HUDEP-2 (cell line): ENCODE data around the gene CEACAM8.
"Not testable (repeated sequence)": the region's sequence is repeated elsewhere in the genome, so short reads cannot be mapped to it uniquely, and the experiment has no call there.

Source experiments
- DNase-seq, 76 experiments: peaks; one replicate each; lab custom pipeline; 2025; ENCODE audit not compliant: unreplicated experiment in 76 of 76; lab: John Stamatoyannopoulos, UW

Gene CEACAM8

DNA sequence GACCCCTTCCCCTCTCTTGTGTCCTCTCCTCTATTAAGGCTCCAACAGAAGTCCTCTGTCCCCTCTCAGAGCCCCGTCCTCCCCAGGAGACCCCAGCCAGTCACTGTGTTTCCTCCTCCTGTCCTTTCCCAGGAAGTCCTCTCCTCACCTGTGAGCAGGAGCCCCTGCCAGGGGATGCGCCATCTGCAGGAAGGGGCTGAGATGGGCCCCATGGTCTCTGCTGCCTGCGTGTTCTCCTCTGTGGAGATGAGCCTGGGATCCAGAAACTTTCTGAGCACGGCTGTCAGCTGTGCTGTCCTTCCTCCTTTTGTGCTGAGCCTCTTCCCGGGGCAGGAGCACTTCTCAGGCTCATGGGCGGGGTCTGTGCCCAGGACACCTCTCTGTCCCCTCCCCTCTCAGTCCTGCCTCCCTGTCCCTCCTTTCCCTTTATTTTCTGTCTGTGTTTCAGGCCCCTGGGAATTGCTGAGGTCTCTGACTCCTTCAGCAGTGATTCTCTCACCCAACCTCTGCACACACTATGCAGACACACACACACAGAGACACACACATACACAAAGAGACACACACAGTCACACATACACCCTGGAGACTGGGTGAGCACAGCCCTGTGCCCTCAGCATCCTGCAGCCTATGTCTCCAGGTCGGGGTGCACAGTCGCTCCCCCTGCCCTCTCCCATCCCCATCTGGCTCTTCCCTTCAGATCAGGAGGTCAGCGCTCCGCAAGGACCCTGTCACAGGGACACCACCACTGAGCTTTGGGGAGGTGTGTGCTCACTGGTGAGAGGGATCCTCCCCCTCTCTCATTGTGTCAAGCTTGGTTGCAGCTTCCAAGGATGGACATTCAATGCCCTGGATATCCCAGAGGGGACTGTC lies at the start of gene CEACAM8:
TSS of gene CEACAM8 (minus strand) at position 308 of the 873 bp plus-strand sequence. CDS start at position 212, 96 bp downstream.
- no peak for DNase-seq

DNA sequence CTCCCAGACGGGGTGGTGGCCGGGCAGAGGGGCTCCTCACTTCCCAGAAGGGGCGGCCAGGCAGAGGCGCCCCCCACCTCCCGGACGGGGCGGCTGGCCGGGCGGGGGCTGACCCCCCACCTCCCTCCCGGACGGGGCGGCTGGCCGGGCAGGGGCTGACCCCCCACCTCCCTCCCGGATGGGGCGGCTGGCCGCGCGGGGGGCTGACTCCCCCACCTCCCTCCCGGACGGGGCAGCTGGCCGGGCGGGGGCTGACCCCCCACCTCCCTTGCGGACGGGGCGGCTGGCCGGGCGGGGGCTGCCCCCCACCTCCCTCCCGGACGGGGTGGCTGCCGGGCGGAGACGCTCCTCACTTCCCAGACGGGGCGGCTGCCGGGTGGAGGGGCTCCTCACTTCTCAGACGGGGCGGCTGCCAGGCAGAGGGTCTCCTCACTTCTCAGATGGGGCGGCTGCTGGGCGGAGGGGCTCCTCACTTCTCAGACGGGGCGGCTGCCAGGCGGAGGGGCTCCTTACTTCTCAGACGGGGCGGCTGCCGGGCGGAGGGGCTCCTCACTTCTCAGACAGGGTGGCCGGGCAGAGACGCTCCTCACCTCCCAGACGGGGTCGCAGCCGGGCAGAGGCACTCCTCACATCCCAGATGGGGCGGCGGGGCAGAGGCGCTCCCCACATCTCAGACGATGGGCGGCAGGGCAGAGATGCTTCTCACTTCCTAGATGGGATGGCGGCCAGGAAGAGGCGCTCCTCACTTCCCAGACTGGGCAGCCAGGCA lies 44.8 kb upstream of the CEACAM8 start:
- not testable (repeated sequence) for DNase-seq

DNA sequence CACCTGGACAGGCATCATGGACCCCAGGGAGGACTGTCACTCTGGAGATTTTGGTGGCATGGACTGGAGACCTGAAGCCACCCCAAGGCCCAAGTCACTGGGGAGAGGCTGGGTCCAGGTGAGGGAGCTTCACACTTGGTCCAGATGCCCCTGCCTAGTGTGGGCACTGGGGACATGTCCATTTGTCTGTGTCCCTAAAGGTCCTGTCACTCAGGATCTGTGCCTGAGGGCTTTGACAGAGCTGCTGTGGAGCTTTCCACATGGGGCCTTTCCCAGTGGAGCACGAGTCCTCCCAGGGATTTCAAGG lies 40.5 kb upstream of the CEACAM8 start:
- DNase-seq: no peak

DNA sequence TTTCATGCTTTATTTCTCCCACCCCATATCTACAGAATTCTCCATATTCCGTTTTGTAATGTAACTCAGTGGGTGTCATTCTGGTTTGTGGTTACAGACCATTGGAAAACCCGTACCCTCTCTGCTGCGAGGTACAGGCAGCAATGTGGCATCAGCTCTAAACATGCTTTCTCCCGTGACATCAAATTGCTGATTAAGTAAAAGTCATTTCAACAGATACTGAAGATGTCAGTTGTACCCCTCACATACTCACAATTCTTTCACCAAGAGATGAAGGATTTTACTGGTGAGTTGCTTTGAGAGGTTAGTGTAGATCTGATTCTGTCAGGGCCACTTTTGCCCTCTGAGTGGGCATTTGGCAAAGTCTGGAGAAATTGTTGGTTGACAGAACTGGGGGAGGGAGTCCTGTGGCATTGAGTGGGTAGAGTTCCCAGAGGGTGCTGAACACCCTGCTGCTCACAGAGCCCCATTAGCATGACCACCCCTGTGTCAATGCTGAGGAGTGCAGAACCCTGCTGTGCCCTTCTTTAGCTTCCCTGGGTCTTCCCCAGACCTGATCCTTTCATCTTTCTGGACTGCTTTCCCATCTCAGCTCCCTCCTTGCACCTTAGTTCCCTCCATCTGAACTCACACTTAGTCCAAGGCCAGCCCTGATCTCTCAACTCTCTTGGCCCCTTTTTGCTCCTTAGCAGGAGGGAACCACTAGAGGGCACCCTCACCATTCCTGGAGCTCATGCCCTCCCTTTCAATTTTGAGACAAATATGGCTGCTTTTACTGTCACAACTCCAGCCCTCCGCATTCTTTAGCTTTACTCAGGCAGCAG lies 39.9 kb upstream of the CEACAM8 start:
- DNase-seq: peak in 49 of 76 experiments; percentile 3 to 65 (median 27)

DNA sequence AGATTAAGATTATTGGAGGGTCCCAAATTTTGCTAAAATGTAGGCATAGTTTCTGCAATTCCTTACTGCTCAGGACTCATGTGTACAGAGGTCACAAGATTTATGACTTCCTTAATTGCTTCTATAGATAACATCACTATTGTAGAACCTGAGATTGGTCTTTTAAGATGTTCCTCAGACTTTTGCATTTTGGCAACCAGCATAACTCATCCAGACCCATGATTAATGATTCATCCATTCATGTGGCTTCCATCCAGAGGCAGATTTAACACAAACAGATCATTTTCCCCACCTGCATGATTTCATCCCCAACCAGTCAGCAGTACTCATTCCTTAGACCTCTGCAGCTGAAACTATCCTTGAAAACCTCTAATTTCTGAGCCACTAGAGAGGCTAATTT lies 34.5 kb upstream of the CEACAM8 start:
- no peak for DNase-seq

DNA sequence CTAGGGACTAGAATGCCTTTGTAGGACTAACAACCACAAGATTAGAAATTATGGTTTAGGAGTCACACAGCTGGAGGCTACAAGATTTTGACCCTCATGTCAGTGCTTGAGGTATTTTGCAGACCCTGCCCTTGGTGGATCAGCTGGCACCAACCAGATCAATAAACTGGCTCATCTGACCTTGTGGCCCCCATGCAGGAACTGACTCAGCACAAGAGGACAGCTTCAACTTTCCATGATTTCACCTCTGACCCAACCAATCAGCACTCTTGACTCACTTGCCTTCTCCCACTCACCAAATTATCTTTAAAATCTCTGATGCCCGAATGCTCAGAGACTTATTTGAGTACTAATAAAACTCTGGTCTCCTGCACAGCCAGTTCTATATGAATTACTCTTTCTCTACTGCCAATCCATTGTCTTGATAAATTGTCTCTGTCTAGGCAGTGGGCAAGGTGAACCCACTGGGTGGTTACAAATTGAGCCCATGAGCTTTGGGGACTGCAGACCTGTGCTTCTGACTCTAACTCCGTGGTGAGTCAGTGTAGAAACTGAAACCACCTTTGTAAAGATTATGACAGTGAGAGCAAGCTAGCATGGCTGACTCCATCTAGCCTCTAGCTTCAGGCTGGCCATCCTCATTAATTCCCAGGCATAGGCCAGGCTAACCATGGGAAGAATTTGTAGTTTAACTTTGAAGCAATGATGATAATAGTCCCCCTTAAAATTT lies 33.9 kb upstream of the CEACAM8 start:
- DNase-seq: no peak

DNA sequence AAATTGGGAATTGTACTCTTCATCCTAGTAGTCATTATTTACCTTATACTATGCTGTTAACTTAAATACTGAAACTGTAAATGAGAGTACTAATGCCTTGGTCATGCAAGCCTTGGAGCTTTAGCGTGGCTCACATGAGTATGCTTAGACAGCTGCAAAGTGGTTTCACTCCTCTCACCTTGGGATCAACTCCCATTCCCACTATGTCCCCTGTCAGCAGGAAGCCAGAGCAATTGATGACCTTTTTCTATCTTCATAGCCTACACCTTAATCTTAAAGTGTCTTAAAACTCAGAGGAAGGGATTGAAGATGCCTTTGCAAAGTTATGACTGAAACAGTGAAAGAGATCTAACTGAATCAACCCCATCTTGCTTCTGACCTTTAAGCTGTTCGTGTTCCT lies 33.2 kb upstream of the CEACAM8 start:
- no peak for DNase-seq

DNA sequence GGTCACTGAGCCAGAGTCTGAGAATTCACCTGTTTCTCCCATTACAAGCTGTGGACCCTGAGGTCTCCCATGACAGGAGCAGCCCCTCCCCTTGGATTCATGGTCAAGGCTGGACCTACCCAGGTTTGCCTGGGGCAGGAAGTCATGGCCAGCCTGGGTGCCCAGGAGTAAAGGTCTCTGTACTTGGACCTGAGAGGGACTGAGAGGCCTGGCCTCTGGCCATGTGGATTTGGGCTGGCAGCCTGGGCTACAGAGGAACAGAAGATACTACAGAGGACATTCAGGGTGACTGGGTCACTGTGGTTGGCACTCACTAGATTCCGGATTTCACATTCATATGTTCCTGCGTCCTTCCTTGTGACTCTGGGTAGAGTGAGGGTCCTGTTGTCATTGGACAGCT lies 31.5 kb upstream of the CEACAM8 start:
- no peak for DNase-seq

DNA sequence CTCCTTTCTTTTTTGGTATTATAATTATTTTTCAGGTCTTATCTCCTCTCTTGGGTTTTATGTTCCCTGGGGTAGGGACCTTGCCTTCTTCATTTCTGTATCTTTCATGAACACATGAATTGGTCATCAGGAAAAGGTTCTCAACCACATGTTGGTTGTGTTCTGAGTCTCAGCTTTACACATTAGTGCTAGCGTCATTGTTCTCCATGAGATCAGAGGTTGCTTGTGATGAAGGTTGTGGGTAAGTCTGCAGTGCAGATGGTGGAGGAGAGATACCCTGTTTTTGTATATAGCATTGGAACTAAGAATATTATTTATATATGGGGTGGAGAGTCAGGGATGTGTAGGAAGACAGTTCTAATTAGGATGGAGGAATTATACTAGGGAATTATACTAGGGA lies 24.5 kb upstream of the CEACAM8 start:
- DNase-seq: no peak

DNA sequence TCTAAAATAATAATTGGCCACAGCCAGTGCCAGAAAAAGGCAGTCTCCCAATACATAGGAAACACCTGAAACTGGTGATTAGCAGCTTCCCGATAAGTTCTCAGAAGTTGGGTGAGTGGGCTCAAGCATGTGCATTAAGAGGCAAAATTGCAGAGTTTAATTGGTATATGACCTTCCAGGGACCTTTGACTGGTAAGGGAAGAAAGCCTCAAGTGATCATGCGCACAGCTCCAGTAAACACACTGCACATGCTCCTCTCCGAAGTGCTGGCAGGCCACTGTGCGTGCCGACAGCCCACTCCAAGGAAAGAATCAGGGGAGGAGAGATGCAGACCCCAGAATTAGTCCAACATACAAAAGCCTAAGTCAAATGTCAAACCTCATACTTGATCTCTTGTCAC lies 18.9 kb upstream of the CEACAM8 start:
- DNase-seq: no peak

DNA sequence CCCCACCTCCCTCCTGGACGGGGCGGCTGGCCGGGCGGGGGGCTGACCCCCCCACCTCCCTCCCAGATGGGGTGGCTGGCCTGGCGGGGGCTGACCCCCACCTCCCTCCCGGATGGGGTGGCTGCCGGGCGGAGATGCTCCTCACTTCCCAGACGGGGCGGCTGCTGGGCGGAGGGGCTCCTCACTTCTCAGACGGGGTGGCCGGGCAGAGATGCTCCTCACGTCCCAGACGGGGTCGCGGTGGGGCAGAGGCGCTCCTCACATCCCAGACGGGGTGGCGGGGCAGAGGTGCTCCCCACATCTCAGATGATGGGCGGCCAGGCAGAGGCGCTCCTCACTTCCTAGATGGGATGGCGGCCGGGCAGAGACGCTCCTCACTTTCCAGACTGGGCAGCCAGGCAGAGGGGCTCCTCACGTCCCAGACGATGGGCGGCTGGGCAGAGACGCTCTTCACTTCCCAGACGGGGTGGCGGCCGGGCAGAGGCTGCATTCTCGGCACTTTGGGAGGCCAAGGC lies 15.7 kb upstream of the CEACAM8 start:
- DNase-seq: not testable (repeated sequence)

DNA sequence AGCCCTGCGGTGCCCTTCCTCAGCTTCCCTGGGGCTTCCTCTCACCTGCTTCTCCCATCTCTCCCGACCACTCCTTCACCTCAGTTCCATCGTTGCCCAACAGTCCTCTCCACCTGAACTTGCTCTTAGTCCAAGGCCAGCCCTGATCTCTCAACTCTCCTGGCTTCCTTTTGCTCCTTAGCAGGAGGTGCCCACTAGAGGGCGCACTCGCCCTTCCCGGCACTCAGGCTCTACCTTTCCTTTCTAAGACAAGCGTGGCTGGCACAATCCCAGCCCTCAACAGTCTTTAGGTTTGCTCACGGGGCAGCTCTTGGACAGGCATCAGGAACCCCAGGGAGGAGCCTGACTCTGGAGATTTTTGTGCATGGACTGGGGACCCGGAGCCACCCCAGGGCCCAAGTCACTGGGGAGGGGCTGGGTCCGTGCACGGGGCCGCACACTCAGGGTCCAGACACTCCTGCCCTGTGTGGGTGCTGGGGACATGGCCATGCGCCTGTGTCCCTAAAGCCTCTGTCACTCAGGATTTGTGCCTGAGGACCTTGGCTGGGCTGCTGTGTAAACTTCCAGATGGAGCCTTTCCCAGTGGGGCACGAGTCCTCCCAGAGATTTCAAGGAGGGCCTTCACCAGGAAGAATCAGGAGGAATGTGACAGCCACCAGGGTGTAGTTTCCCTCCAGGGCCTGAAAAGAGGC lies 12.1 kb upstream of the CEACAM8 start:
- DNase-seq: peak in 64 of 76 experiments; percentile 8 to 79 (median 48)

DNA sequence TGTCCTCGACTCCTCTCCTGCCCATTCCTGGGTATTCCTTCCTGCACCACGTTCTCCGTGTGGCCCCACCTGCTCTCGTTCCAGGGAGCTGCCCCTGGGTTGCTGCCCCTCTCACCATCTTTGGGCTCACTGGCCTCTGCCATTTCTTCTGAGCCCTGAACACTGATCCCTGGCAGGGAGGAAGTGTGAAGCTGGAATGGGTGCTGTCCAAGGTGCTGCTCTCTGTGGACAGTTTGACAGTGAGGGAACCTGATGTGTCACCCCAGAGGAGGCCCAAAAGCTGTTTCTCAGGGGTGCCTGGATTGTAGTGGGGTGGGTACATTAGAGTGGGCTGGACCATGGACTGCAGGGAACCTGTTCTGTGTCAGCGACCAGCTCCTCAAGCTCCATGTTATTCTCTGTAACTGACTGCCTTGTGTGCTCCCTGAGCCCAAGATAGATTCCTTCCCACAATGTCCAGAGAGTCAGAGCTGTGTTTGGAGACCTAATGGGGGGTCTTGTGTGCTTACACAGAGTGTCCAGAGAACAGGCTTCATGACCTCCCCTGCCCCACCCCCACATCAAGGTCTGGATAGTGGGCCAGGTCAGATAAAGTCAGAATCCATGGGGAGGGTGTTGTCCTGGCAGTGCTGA lies 7.2 kb upstream of the CEACAM8 start:
- DNase-seq: peak in 35 of 76 experiments; percentile 2 to 58 (median 20)

DNA sequence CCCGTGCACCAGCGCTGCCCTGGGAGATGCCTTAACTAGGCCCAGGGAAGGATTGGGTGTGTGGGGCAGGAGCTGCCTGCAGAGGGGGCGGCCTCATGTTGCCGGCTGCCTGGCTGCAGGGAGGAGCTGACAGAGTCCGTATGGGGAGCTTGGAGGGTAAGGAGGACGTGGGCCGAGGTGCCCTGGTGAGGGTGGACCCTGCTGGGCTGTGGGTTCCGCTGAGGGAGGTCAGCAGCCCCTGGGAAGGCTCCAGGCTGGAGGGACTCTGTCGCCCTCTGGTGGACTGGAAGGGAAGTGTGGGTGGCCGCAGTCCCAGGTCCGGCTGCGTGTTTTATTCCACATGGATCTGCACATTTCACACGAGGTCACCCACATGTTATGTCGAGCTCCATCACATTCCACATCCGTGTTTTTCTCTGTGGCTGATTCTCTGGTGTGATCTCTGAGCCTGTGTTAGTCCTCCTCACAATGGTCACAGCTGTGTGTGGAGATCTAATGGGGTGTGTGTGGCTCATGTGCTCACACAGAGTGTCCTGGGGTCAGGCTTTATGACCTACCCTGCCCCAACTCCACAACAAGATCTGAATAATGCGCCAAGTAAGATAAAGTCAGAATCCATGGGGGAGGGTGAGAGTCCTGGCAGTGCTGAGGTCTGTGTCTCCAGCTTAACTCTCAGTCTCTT lies 1.8 kb upstream of the CEACAM8 start:
- peak in 26 of 76 experiments; percentile 1 to 54 (median 21) for DNase-seq

DNA sequence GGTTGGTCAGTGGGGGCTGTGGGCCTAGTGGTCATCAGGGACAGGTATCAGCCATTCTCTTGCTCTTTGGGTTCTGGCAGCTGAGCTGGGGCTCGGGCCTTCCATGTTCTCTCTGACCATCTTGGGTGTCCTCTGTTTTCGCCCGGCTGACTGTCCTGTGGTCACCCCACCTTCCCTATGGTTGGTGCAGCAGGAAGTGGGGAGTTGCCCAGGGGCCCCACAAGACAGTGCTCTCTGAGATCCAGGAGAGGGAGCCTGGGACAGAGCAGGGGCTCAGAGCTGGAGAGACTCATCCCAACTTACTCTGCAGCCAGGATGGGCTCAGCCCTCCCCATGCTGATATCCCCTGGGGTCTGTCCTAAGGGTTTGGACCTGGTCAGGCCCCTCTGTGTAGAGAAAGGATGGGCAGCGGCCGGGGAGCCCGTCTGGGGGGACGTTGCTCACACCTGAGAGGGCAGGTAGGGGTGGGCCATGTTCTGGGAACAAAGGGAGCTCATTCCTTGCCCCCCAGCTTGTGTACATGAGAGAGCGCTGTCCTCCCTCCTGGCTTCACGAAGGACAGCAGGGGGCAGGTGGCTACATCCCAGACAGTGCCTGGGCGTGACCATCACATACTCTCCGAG lies 937 bp upstream of the CEACAM8 start:
- DNase-seq: no peak

DNA sequence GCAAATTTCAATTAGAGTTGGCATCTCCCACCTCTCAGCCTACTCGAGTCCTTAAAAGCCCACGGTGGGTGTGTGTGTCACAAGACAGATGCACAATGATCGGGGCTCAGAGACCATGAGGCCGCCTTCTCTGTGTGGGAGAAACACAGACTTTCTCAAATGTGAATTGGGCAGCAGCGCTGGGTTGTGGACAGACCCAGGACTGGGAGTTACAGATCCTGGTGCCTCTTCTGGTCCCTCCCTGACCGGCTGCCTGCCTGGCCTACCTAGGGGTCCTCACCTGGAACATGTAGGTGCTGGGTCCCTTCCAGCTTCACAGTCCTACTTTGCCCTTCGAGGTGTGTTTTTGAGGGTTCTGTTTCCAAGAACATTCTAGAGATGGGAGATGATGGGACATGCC lies 4.9 kb downstream of the CEACAM8 start:
- DNase-seq: no peak

DNA sequence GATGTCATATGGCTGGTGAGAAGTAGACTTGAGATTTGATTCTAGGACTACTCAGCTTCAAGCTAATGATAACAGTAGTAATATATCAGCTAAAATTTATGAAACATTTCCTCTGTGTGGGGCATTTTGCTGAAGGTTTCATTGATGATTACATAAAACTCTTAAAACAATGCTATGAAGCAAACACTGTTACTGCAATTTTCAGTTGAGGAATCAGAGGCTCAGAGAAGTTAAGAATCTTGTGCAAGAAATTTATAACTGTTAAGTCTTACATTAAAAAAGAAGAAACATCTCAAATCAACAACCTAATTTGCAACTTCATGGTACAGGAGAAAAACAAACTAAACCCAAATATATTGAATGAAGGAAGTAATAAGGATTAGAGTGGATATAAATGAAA lies 10.3 kb downstream of the CEACAM8 start:
- no peak for DNase-seq

DNA sequence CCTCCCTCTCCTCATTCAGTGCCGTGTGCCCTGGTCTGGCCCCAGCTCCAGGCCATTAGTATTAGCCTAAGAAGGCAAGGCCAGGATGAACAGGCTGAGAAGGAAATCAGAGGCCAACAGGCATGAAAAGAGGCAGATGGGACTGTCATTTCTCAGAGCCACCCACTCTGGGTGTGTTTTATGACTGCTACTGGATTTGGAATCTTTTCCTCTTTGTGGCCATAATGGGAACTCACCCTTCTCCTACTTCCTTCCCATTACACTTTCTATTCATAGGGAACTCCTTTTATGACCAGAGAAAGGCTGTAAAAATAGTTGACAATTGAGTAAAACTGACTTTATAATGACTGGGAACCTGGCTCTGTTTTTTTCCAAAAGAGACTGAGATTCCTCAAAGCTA lies 17.7 kb downstream of the CEACAM8 start:
- DNase-seq: no peak
